Bronchial epithelial cell (primary cell): ENCODE results near the gene ADGRL3. TPM values are rescaled to one million over a fixed set of nuclear protein-coding genes. Genes with fewer than 3 reads are reported as not detected.

Source experiments
- DNase-seq: peaks from one replicate; pipeline ENCODE4 v3.0.0-alpha.2; 2010; ENCODE audit warnings: low read depth
- FAIRE-seq: peaks from 2 replicates; lab custom pipeline; 2011; peaks lifted over from hg19 to GRCh38; lab: Jason Lieb, UNC
- H3K27me3 ChIP-seq: 2 replicates; pipeline ENCODE4 v1.5.1; 2011; ENCODE audit warnings: low read length; ENCODE audit not compliant: control insufficient read depth, insufficient read depth
- H3K36me3 ChIP-seq: 2 replicates; pipeline ENCODE4 v1.5.1; 2011; ENCODE audit warnings: low read length; ENCODE audit not compliant: control insufficient read depth, insufficient read depth
- H3K4me3 ChIP-seq: 2 replicates; pipeline ENCODE4 v1.5.1; 2011; ENCODE audit warnings: mild to moderate bottlenecking, low read depth, low read length, control low read depth
- CTCF ChIP-seq: IDR thresholded peaks from 2 replicates; pipeline ENCODE4 v1.5.1; 2011; ENCODE audit warnings: mild to moderate bottlenecking, moderate library complexity, low read length, control low read depth, inconsistent platforms; ENCODE audit not compliant: insufficient read depth, severe bottlenecking
- total RNA-seq: library from RNA; depleted of rRNA; stranded (reverse); fragments of >200 nt; gene quantifications from 2 replicates; pipeline ENCODE4 v1.2.1, GENCODE V29; 2014

Gene ADGRL3
- total RNA-seq, 1 donor from 2014 or later, result under 0.01 TPM

GRCh38 chr4:62018537-62018936, 818.4 kb downstream of the ADGRL3 start:
- no peak for DNase-seq
- FAIRE-seq, result no peak

GRCh38 chr4:62023633-62024032, 823.5 kb downstream of the ADGRL3 start:
- no peaks in the 10 kb centered on the region for H3K27me3 ChIP-seq
- no peaks in the 10 kb centered on the region for H3K36me3 ChIP-seq
- DNase-seq, result peak; percentile 44
- H3K4me3 ChIP-seq, result no peak overlapping the region
- FAIRE-seq, result no peak
- TF ChIP-seq CTCF, result no peak

More at GRCh38 chr4:62018537-62018936, 818.4 kb downstream of the ADGRL3 start:
- TF ChIP-seq CTCF, result no peak
- Histone ChIP-seq H3K27me3 (no peaks in the 10 kb centered on the region), H3K36me3 (no peaks in the 10 kb centered on the region), H3K4me3 (no peak overlapping the region)

- DNase-seq (no peak), FAIRE-seq (no peak)
- Histone ChIP-seq H3K4me3 (no peak overlapping the region), H3K36me3 (no peaks in the 10 kb centered on the region), H3K27me3 (no peaks in the 10 kb centered on the region)
- TF ChIP-seq CTCF, result no peak
Measured at GRCh38 chr4:62028745-62029144, 828.6 kb downstream of the ADGRL3 start.

- Histone ChIP-seq H3K27me3 (no peaks in the 10 kb centered on the region), H3K4me3 (no peak overlapping the region), H3K36me3 (no peaks in the 10 kb centered on the region)
- FAIRE-seq (no peak), DNase-seq (no peak)
- TF ChIP-seq CTCF, result no peak
Measured at GRCh38 chr4:62030958-62031357, 830.8 kb downstream of the ADGRL3 start.

- H3K4me3 ChIP-seq, result no peak overlapping the region
- no peaks in the 10 kb centered on the region for H3K36me3 ChIP-seq
- TF ChIP-seq CTCF, result no peak
- DNase-seq (no peak), FAIRE-seq (no peak)
- no peaks in the 10 kb centered on the region for H3K27me3 ChIP-seq
Measured at GRCh38 chr4:62037571-62037970, 837.4 kb downstream of the ADGRL3 start.

GRCh38 chr4:62051332-62051731, 851.2 kb downstream of the ADGRL3 start:
- no peak for FAIRE-seq
- H3K36me3 ChIP-seq, result no peaks in the 10 kb centered on the region
- no peaks in the 10 kb centered on the region for H3K27me3 ChIP-seq
- H3K4me3 ChIP-seq, result no peak overlapping the region
- peak; percentile 1 for DNase-seq
- TF ChIP-seq CTCF, result no peak
